Kidney glomerular epithelial cell (primary cell): ENCODE data around the gene ADCY5.

Experiments
- DNase-seq: peaks from one replicate; lab custom pipeline; 2025; lab: John Stamatoyannopoulos, UW

Gene ADCY5

DNA sequence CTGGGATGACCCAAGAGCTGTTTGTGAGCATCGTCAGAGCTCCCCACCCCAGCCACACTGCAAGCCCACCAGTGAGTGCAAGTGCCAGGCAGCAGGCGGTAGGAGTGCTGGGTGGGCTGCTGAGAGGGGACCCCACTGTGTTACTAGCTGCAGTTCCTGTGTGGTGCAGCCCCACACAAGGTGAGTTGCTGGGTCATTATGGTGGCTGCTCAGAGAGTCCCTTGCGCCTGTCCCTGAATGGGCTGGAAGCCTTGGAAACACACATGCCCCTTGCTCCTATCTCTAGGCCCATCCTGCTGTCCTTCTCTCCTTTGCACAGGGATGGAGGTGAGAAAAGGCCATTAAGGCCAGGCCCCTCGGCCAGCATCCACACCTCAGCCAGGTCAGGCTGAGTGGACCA lies 163.4 kb downstream of the ADCY5 start:
- DNase-seq, result no peak

DNA sequence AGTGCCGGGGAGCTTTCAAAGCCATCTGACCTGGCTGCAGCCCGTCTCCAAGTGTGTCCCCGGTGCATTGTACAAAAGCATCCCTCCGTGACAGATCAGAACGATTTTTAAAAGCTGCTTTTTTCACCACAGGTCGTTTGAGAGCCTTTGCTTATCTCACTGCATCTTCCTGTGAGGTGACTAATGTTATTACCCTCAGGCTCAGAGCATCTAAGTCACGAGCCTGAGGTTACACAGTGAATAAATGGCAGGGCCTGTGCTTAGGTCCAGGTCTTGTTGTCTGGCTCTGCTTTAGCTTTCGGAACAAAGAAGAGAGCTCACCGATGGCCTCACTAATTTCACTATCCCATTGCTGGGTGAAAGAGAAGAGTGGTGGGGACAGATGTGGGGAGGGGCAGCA lies 163.8 kb downstream of the ADCY5 start:
- no peak for DNase-seq

DNA sequence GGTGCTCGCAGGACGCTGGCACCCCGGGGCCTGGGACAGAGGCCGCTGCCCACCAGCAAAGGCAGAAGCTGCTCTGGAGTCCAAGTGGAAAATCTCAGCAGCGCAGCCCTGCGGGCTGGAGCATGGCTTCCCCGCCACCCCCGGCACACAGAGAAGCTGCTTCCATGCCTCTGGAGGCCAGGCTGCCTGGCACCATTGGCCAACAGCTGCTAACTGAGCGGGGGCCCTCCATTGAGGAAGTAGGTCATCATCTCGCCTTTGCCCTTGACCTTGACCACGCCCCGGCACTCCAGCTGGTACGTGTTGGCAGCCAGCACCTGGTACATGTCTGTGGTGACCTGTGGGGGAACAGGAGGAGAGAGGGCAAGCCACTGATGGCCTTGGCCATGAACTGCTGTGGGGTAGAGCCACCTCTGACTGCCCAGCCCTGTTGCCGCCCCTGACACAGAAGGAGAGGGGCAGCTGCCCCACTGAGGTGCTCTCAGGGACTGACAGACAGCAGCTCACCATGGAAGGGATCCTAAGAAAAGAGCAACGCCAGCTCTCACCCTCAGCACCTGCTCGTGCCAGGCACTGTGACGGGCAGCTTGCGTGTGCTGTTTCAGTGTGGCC lies 164.4 kb downstream of the ADCY5 start:
- DNase-seq, result no peak

DNA sequence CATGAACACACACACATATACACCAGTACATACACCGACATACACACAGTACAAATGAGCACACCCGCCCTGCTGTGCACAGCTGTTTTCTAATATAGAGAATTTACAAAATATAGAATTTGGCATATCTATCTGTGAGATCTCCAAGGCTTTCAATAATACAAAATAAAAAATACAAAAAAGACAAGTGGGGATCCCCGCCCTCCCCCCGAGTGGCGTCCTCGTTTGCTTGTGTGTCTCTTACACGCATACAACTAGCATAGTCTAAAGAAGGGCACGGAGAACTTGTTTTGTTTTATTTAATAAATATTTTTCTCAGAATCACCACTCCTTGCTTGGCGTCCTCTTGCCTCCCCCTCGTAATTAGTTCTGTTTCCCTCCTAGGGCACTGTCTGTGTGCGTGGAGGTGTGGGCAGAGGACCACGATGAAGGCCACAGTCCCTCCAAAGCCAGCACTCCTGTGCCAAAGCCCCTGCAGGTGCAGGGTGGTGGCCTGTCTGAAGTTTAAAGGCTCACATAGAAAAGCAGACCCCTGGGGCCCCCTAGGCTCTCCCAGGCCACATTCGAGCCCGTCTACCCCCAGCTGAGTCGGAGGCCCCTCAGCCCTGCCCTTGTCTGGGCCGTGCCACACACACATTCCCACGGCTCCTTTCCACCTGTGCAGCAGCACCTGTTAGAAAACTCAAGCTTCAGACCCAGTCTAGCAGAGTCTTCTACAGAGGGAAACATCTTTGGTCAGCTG lies 165.1 kb downstream of the ADCY5 start:
- DNase-seq, result no peak

DNA sequence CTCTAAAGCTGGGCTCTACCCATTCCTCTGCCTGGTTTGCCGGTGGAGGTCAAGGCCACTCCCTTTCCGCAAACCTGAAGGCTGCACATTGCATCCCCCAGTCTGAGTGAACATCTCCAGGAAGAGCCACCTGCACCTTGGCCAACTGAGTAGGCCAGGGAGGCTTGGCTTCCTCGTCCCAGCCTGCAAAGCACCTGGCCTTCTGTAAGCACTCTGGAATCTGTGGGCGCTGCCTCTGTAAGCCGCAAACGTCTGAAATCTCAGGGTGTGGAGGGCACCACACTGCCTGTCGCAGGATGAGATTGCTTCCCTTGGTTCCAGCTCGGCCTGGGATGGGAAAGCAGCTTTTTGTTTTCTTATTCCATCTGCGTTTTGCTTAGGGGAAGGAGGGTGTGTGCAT lies 165.8 kb downstream of the ADCY5 start:
- DNase-seq, result no peak

DNA sequence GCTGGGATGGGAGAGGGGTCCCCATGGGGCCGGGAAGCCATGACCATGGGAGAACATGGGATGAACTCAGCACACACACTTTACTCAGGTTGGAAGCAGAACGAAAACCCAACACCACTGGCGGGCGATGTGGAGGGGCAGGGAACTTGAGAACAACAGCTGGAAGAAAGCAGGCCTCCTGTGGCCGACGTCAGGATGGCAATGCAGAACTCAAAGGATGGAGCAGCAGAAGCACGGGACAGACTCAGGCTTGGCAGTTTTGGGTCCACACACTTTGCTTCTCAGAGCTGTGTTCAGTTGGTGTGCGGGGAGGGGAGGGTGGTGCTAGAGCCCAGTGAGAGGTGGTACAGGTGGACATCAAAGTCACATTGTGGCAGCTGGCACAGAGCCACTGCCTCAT lies 166.4 kb downstream of the ADCY5 start:
- DNase-seq, result no peak

DNA sequence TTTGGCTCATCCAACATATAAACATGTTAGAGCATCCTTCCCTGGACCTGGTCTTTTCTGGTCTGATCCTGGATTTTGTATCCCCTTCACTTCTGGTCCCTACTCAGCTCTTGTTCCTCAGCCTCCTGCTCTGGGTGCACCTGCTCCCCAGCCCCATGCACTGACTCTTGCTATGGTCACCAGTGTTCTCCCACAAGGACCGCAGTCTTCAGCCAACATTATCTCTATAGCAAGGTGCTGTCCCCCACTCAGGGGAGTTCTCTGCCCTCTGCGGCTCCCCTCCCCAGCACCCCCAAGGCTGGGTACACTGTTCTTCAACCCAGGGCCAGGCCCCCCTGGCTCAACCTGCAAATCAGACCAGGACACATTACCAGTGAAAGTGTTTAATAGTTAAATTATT lies 167.0 kb downstream of the ADCY5 start:
- DNase-seq, result no peak

DNA sequence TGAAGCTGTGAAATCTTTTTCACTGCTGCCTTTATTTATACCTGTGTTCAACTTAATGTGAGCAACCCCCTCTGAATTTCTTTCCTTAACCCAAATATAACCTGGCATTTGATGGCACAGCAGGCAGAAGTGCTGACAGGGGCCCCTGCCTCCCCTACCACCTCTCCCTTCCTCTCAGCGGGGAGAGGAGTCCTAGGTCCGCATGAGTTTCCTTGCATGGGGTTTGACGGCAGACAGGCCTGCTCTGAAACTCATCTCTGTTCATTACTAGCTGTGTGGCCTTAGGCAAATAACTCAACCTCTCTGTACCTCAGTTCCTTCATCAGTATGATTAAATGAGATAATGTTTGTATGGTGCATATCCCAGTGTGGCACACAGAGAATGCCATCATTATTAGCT lies 167.5 kb downstream of the ADCY5 start:
- no peak for DNase-seq

DNA sequence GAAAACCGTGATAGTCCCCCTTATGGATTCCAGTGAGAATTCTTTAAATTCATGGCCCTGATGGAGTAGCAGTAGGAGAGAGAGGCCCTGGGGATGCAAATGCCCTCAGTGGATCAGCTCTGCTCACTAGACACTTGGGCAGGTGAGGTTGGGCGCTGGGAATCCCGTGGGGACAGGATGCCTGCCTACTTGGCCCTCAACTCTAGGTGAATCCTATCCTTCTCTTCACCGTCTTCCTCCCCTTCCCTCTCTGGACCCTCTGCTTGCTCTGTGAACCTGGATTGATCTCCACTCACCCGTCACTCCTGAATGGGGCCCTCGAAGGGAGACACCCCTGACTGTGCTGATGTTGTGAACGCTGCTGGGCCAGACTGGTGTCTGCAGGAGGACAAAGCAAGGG lies 169.8 kb downstream of the ADCY5 start:
- no peak for DNase-seq

DNA sequence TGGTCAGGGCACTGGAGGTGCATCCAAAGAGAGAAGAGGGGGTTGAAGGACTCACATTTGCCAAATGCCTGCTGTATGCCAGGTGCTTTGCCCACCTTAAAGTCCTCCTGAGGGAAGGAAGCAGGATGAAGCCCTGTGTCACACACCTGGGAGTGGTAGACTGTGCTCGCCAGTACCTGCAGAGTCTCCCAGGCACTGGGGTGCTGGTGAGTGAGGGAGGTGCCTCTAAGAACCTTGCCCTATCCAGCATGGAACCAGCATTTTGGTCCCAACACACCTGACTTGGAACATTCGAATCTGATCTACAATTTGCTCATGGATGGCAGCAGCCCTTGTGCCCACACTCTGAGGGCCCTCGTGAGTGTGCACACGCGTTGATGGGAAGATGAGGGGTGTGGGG lies 170.4 kb downstream of the ADCY5 start:
- DNase-seq, result no peak

DNA sequence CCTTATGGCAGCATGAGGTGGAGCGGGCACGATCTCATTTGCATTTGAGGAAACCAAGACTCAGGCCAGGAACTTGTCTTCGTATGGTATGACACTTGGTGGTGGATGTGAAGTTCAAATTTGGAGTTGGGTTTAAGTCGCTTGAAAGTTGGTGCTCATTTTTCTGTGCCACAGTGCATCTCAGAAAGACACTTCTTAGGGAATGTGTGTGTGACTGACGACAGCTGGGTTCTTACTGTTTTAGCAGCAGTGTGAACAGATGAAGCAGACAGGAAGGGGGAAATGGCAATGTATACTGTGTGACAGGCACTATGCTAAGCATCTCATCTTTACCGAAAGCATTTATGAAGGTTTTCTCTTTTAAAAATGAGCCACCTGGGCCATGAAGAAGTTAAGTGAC lies 171.8 kb downstream of the ADCY5 start:
- no peak for DNase-seq

DNA sequence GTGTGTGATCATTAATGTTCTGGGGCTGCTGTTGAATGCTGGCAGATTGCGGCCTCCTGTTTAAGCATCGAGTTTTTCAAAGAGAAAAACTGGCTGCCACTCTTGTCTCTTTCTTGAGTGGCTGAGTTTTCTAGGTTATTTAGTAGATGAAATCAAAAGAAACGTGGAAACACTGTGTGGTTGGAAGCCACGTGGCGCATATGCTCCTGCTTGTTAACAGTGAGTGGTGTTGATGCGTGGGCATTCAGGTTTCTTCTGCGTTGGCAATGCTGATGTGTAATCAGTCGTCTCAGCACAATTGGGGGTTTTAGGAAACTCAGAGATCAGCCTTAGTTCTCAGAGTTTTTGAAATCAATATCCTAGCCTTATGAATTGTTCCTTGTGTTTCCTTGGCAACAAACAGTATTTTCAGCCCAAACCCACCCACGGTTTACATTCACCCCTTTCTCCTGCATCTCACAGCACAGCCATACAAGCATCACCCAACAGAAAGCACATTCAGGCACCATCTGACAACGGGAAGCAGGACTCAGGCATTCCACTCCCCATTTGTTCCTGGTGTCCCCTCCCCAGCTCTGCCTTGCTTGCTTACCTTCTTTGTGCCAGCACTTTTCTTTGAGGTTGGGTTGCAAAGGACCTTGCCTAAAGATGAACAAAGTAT lies 172.4 kb downstream of the ADCY5 start:
- no peak for DNase-seq

DNA sequence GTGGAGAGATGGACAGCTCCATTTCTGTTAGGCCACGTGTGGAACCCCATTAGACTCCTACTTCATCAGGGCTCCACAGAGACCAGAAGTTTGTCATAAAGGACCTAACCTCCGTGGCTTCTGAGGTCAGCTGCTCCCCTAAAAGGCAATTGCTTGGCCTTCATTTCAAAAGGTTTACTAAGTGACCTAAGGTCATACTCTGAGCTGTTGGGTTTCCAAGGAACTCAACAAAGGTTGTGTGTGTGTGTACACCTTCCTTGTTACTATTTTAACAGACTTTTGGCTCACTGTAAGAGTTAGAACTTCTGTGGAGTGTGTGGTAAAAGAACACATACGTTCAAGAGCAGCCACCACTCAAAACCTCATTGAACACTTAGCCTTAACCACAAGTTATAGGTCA lies 173.2 kb downstream of the ADCY5 start:
- no peak for DNase-seq

DNA sequence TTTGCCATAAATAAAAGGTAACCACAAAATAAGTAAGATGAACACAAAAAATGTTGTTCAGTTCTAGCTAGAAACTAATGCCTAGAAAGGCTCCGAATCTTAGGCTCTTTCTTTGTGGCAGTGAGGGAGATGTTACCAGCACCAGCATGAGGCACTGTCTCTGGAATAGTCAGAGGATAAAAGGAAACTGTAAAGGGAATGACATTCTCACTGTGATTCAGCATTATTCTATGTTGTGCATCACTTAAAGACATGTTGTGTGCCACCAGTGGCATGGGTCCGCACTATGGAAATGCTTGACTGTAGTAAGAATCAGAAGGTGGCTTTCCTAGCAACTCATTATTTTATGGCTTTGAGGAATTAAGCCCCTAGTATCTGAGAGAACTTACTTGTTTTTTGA lies 176.3 kb downstream of the ADCY5 start:
- no peak for DNase-seq

DNA sequence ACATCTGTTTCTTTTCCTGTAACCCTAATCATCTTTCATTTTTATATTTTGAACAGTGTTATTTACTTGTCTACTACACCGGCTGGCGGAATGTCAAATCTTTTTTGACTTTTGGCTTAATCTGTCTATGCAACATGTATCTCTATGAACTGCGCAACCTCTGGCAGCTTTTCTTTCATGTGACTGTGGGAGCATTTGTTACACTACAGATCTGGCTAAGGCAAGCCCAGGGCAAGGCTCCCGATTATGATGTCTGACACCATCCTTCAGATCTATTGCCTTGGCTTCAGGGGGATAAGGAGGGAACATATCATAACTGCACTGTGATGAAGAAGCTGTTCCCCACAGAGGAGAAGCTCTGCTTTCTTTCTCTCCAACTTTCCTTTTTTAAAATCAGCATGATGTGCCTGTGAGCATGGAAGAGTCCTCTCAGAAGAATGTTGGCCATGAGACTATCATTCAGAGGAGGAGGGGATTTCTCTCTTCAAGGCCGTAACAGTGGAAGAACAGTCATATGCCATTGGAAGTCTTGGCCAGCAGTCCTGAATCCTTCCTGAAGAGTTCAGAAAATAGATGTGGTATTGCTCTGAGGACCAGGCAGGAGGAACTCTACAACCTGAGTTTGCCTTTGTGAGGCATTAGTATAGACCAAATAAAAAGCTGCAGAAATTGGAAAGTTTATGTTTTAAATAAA lies 177.3 kb downstream of the ADCY5 start:
- no peak for DNase-seq

DNA sequence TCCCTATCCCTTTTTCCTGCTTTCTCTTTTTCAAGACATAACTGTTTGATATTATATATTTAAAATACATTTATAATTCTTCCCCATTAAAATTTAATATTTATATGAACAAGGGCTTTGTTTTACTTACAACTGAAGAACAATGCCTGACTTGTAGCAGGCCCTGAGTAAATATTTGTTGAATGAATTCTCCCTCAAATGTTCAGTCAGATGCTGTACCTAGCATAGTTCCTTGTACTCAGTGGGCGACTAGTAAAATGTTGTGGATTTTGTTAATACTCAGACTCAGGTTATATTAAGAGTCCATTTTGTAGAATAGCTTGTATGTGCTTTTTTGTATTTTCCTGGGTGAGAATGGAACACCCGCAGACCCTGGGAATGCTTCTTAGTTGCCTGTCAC lies 178.1 kb downstream of the ADCY5 start:
- DNase-seq, result no peak

DNA sequence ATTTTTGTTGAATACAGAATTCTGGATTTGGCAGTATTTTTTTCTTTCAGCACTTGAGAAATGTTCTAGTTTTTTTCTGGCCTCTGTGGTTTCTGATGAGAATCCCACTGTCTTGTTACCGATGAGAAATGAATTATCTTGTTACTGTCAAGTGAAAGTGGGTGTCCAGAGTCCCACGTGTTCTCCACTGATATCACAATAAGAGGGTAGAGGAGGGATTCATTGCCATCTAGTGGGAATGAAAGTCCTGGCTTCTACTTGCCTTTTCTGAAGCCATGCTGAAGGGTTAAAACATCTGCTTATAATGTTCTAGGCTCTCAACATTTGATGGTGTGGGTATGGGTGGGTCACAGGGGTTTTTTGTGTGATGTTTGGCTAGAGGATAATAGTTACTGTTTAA lies 181.1 kb downstream of the ADCY5 start:
- no peak for DNase-seq

DNA sequence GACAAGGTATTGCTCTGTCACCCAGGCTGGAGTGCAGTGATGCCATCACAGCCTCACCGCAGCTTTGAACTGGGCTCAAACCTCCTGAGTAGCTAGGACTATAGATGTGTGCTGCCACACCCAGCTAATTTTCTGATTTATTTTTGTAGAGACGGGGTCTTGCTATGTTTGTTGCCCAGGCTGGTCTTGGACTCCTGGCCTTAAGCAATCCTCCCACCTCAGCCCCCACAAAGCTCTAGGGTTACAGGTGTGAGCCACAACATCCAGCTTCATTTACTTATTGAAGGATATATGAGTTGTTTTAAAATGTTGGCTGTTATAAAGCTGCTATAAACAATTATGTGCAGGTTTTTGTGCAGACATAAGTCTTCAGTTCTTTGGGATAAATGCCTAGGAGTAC lies 184.9 kb downstream of the ADCY5 start:
- DNase-seq, result no peak

DNA sequence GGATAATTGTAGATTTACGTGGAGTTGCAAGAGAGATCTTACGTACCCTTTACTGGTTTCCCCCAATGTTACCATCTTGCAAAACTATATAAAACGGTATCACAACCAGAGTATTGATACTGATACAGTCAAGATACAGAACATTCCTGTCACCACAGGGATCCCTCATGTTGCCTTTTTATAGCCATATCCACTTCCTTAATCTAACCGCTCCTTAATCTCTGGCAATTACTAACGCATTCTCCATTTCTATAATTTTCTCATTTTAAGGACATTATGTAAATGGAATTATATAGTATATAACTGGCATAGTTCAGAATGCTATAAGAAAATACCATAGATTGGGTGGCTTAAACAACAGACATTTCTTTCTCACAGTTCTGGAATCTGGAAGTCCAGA lies 186.0 kb downstream of the ADCY5 start:
- DNase-seq, result no peak

DNA sequence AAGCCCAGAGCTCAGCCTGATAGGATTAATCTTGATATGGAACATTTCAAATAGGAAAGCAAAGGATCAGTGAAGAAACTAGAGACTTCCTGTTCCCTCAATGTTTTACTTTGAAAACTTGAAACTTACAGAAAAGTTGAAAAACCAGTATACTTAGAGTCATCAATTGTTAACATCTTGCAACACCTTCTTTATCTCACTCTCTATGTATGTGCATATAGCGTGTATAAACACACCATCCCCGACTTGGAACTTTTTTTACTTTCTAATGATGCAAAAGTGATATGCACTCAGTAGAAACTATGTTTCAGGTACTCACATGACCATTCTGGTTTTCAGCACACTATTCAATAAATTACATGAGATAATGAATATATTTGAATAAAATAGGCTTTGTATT lies 186.7 kb downstream of the ADCY5 start:
- no peak for DNase-seq

DNA sequence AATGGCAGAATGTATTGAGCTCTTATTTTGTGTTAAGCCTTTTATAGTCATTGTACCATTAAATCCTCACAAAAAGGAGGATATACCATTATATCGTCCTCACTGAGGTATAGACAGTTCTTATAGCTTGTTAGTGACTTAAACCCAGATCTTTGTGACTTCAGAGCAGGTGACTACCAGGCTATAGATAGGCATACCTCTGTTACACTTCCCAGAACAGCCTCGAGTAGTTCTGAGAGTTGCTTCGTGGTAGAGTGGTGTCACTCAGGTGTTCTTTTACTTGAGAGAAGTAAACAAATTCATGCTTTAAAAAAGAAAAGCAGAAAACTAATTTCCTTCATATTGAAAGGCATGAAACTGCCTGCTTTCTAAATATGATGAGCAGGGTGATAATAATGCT lies 187.2 kb downstream of the ADCY5 start:
- DNase-seq, result no peak

DNA sequence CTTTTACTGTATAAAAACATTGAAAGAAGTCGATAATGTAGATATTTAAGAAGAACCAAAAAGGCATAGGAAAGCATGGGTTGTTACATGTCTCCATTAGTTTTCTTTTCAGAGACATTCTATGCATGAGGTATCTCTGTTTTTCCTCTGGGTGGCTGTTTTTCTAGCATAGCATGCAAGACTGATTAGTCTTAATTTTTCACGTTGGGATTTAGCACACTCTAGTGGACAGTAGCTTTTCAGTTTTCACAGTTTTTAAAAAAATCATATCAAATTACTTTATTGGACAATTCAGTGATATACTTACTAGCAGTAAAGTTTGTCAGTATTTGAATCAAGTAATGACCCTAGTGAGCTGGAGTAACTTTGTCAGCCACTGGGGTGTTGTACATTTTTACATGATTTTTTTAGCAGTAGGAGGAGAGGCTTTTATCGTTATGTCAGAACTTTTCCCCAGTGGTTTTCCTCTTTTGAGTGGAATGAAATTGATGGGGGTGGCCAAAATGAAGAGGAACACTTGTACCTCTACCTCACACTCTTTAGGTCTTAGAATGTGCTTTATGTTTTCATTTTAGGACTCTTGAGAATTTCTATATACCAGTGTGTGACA lies 190.0 kb downstream of the ADCY5 start:
- peak; percentile 63 for DNase-seq

DNA sequence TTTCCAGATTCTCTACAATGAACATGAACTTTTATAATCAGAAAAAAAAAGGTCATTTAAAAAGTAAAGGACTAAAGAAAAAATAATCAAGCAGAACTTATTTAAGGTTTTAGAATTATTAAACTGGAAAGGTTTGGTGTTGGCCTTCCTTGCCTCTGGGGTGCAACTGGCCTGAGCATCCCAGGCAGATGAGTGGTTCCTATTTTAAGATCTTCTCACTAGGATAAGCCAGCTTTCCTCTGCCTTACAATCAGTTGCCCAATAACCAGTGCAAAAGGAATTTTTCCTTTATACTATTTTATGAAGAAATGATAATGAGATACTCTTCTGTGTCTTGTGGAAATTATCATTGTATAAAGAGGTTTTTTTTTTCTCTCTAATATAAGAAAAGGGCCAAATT lies 190.5 kb downstream of the ADCY5 start:
- no peak for DNase-seq
